ENCODE measurements around the gene BUD23.
"Not testable (repeated sequence)": the region's sequence is repeated elsewhere in the genome, so short reads cannot be mapped to it uniquely, and the experiment has no call there.

BUD23 gene

GRCh38 chr7:73652541-73652949 lies 30.9 kb upstream of the BUD23 start:
- TF ChIP-seq CTCF (IDR thresholded peaks at IDR 0.05; ENCODE audit: low read depth, low read length) = no peak
- H3K4me3 ChIP-seq (ENCODE audit: low read depth, low read length) = no peak overlapping the region

- not testable (repeated sequence) for H3K4me3 ChIP-seq (ENCODE audit: low read depth, low read length)
These were observed 28.1 kb upstream of the BUD23 start for GRCh38 chr7:73655309-73655708.

DNA sequence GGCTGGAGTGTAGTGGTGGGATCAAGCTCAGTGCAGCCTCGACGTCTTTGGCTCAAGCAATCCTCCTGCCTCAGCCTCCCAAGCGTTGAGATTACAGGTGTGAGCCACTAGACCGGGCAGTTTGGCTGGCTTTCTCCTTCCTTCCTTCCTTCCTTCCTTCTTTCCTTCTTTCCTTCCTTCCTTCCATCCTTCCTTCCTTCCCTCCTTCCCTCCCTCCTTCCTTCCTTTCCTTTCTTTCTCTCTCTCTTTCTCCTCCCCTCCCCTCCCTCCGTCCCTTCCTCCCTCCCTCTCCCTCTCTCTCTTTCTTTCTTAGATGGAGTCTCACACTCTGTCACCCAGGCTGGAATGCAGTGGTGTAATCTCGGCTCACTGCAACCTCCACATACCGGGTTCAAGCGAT lies 23.4 kb upstream of the BUD23 start:
- TF ChIP-seq CTCF (IDR thresholded peaks at IDR 0.05; ENCODE audit: low read depth, low read length) = no peak
- no peak overlapping the region for H3K4me3 ChIP-seq (ENCODE audit: low read depth, low read length)

DNA sequence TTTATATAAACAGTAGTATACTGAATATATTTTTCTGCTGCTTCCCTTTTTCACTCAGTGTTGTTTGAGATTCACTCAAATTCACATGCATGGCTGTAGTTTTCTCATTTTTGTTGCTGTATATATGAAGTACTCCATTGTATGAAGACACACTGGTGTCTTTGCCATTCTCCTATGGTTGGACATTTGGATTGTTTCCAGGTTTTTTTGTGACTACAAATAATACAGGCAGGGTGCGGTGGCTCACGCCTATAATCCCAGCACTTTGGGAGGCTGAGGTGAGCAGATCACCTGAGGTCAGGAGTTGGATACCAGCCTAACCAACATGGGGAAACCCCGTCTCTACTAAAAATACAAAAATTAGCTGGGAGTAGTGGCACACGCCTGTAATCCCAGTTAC lies 22.8 kb upstream of the BUD23 start:
- H3K4me3 ChIP-seq (ENCODE audit: low read depth, low read length) = not testable (repeated sequence)

DNA sequence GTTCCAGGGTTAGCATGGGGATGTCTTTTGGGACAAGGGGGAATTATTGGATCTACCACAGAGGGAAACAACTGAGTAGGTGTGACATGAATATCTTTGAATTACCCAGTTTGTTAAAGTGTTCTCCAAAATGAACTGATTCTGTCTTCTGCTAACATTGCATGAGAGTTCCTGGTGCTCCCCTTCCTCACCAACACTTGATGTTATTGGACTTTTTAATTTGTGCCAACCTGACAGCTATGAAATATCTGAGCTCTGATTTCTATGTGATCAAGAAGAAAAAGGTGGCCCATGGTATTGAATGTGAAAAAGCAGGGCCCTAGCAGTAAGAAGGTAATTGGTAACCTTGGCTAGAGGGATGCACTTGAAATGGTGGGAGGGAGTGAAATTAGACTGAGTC lies 20.4 kb upstream of the BUD23 start:
- H3K4me3 ChIP-seq (ENCODE audit: low read depth, low read length) = no peak overlapping the region
- TF ChIP-seq CTCF (IDR thresholded peaks at IDR 0.05; ENCODE audit: low read depth, low read length) = no peak

GRCh38 chr7:73667344-73668102 lies 15.9 kb upstream of the BUD23 start, which contains the start of gene VPS37D:
Gene VPS37D (plus strand): TSS chr7:73667831. CDS start chr7:73667959, 128 bp downstream.
- H3K4me3 ChIP-seq (ENCODE audit: low read depth, low read length) = peak within 1 kb of the TSS; percentile 78
- TF ChIP-seq CTCF (IDR thresholded peaks at IDR 0.05; ENCODE audit: low read depth, low read length) = peak; percentile 51

DNA sequence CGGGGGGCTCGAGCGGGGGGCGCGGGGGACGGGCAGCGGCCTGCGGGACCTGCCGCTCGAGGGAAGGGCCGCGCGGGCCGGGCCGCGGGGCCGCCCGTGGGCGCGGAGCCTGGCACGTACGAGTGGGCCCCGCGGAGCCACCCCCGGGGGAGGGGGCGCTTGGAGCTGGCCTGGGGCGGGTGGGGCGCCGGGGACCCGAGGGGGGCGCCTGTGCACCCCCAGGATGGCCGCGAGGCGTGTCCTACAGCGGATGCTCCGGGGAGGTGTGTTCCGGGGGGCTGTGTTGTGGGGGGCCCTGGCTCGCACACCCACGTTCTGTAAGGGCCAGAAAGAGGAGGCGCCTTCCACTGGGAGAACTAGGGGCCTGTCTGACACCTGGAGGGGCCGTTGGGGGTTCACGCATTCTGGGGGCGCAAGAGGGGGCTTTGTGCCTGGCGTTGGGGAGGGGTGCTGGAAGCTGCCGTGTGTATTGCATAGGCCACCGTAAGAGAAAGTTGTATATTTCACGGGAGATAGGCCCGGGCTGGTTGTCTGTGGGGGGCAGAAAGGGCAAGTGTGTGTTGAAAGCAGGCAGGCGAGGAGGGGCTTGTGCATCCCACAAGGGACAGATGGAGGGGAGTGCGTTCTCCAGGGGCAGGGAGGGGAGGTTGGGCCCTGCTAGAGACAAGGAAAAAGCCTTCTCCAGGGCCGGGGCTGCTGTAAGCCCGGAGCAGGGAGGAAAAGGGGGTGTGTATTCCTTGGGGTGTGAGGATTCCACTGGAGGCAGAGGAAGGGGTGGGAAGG lies 15.1 kb upstream of the BUD23 start:
- peak overlapping the region; percentile 78 for H3K4me3 ChIP-seq (ENCODE audit: low read depth, low read length)

More for the DNA sequence above, 15.1 kb upstream of the BUD23 start:
- TF ChIP-seq CTCF (IDR thresholded peaks at IDR 0.05; ENCODE audit: low read depth, low read length) = no peak

Measured in WI38 (cell line).